Liver (tissue), 9 donors: ENCODE results near the gene MYO1C. TPM values are rescaled to one million over a fixed set of nuclear protein-coding genes. Genes with fewer than 3 reads are reported as not detected.

Experiments
- DNase-seq: peaks from one replicate; pipeline ENCODE4 v3.0.0-alpha.2; 2017; ENCODE audit warnings: low spot score
- H3K27ac ChIP-seq, 2 donors: one replicate each; pipeline ENCODE4 v1.7.0; 2013; ENCODE audit warnings: inconsistent platforms in 2 of 2, low read length in 2 of 2, control low read depth in 1 of 2, low read depth in 1 of 2, mild to moderate bottlenecking in 1 of 2
- H3K27me3 ChIP-seq, 4 donors: one replicate each; pipeline versions ENCODE4 v1.6.1 to v1.7.0; 2013; ENCODE audit warnings: low read length in 3 of 4, inconsistent platforms in 1 of 4, mild to moderate bottlenecking in 1 of 4, moderate library complexity in 1 of 4; ENCODE audit not compliant: control insufficient read depth in 4 of 4, insufficient read depth in 4 of 4
- H3K36me3 ChIP-seq, 4 donors: one replicate each; pipeline versions ENCODE4 v1.6.1 to v1.7.0; 2013; ENCODE audit warnings: low read length in 3 of 4, mild to moderate bottlenecking in 3 of 4, low read depth in 1 of 4, moderate library complexity in 1 of 4; ENCODE audit not compliant: control insufficient read depth in 4 of 4, insufficient read depth in 3 of 4
- H3K4me1 ChIP-seq, 4 donors: one replicate each; pipeline versions ENCODE4 v1.6.1 to v1.7.0; 2013; ENCODE audit warnings: low read length in 3 of 4, mild to moderate bottlenecking in 3 of 4, moderate library complexity in 1 of 4; ENCODE audit not compliant: control insufficient read depth in 4 of 4, insufficient read depth in 4 of 4
- H3K4me3 ChIP-seq, 3 donors: one replicate each; pipeline versions ENCODE4 v1.6.1 to v1.7.0; 2013; ENCODE audit warnings: low read length in 3 of 3, control low read depth in 1 of 3, low read depth in 1 of 3, mild to moderate bottlenecking in 1 of 3
- H3K9ac ChIP-seq, 2 donors: one replicate each; pipeline ENCODE4 v1.7.0; 2013; ENCODE audit warnings: low read length in 2 of 2, mild to moderate bottlenecking in 2 of 2, moderate library complexity in 2 of 2, control low read depth in 1 of 2, low read depth in 1 of 2
- H3K9me3 ChIP-seq, 4 donors: one replicate each; pipeline versions ENCODE4 v1.6.1 to v1.7.0; 2013; ENCODE audit warnings: low read length in 3 of 4; ENCODE audit not compliant: control insufficient read depth in 4 of 4
- EGR1 ChIP-seq, 2 donors: IDR thresholded peaks; 2 replicates each; pipeline ENCODE4 v1.6.1; 2016 to 2018; ENCODE audit warnings: antibody characterized with exemption in 2 of 2, low read depth in 2 of 2
- FOXA1 ChIP-seq: IDR thresholded peaks from 2 replicates; pipeline ENCODE4 v1.6.1; 2016; ENCODE audit warnings: antibody characterized with exemption
- FOXA2 ChIP-seq: IDR thresholded peaks from 2 replicates; pipeline ENCODE4 v1.6.1; 2016; ENCODE audit warnings: antibody characterized with exemption
- HNF4G ChIP-seq: IDR thresholded peaks from 2 replicates; pipeline ENCODE4 v1.6.1; 2016; ENCODE audit warnings: antibody characterized with exemption
- RXRA ChIP-seq, 2 donors: IDR thresholded peaks; 2 replicates each; pipeline ENCODE4 v1.6.1; 2017 to 2018; ENCODE audit warnings: antibody characterized with exemption in 2 of 2, mild to moderate bottlenecking in 1 of 2
- SP1 ChIP-seq: IDR thresholded peaks from 2 replicates; pipeline ENCODE4 v1.6.1; 2018; ENCODE audit warnings: antibody characterized with exemption, mild to moderate bottlenecking
- TAF1 ChIP-seq: conservative IDR thresholded peaks from 2 replicates; pipeline ENCODE4 v1.6.1; 2016; ENCODE audit warnings: antibody characterized with exemption, mild to moderate bottlenecking
- YY1 ChIP-seq: IDR thresholded peaks from 2 replicates; pipeline ENCODE4 v1.6.1; 2016; ENCODE audit warnings: antibody characterized with exemption, mild to moderate bottlenecking
- WGBS: extraction: QIAGEN DNeasy Blood & Tissue Kit; methylation state at CpG from one replicate; pipeline ENCODE4 v1.1.7; 2013; 5-methylcytosine and 5-hydroxymethylcytosine counted together
- polyA plus RNA-seq, 2 donors: library from polyadenylated mRNA; stranded (reverse) in 1 of 2; unstranded in 1 of 2; fragments of 200-250 nt in 1 of 2; fragments of >200 nt in 1 of 2; fragmentation: Nextera tagmentation in 1 of 2; extraction: Ambion mirVana in 1 of 2; gene quantifications; one replicate each; pipeline versions ENCODE4 v1.2.1 to v1.2.3, GENCODE V29; 2013 to 2015
- total RNA-seq, 2 donors: library from RNA; depleted of rRNA; stranded (reverse); fragments of >200 nt; gene quantifications; one replicate each; pipeline ENCODE4 v1.2.3, GENCODE V29; 2014
- TF ChIP-seq, protein P1 (sequence below): fragments of 150-350 bp; IDR thresholded peaks from 2 replicates; pipeline ENCODE4 v1.5.1; 2017; ENCODE audit warnings: improper control_type of control experiment, low read depth, low read length; ENCODE audit not compliant: missing input control
- TF ChIP-seq, protein P2 (sequence below): IDR thresholded peaks from 2 replicates; pipeline ENCODE4 v1.6.1; 2016; ENCODE audit warnings: antibody characterized with exemption
- donor health status: healthy.
- donor health status: healthy.
- donor health status: healthy.
- donor health status: healthy.
- donor health status: healthy.

MYO1C gene
- total and polyA plus RNA-seq, 4 donors: 20.3 to 61.7 (median 28.2) TPM

GRCh38 chr17:1414634-1415033, 77.9 kb downstream of the MYO1C start:
- Histone ChIP-seq H3K27me3 (no peaks in the 10 kb centered on the region), H3K9me3 (no peaks in the 10 kb centered on the region), H3K36me3 (no peaks in the 10 kb centered on the region), H3K9ac (no peak overlapping the region), H3K27ac (no peak overlapping the region), H3K4me1 (peaks cover 0 to 18% (median 10%) of the 10 kb centered on the region in 4 donors), H3K4me3 (no peak overlapping the region)
- no peak for DNase-seq
- TF ChIP-seq RXRA (IDR thresholded peaks at IDR 0.05): no peak
- TF ChIP-seq FOXA1: no peak
- TF ChIP-seq, protein P1, sequence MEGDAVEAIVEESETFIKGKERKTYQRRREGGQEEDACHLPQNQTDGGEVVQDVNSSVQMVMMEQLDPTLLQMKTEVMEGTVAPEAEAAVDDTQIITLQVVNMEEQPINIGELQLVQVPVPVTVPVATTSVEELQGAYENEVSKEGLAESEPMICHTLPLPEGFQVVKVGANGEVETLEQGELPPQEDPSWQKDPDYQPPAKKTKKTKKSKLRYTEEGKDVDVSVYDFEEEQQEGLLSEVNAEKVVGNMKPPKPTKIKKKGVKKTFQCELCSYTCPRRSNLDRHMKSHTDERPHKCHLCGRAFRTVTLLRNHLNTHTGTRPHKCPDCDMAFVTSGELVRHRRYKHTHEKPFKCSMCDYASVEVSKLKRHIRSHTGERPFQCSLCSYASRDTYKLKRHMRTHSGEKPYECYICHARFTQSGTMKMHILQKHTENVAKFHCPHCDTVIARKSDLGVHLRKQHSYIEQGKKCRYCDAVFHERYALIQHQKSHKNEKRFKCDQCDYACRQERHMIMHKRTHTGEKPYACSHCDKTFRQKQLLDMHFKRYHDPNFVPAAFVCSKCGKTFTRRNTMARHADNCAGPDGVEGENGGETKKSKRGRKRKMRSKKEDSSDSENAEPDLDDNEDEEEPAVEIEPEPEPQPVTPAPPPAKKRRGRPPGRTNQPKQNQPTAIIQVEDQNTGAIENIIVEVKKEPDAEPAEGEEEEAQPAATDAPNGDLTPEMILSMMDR: no peak
- TF ChIP-seq, protein P2, sequence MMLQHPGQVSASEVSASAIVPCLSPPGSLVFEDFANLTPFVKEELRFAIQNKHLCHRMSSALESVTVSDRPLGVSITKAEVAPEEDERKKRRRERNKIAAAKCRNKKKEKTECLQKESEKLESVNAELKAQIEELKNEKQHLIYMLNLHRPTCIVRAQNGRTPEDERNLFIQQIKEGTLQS: no peak
- no peak for TF ChIP-seq TAF1
- no peak for TF ChIP-seq YY1
- TF ChIP-seq SP1: no peak
- TF ChIP-seq FOXA2: no peak
- TF ChIP-seq HNF4G: no peak
- no peak for TF ChIP-seq EGR1 (IDR thresholded peaks at IDR 0.05; ENCODE audit: low read depth in 2 of 2)
- WGBS: 80% methylated on average over 10 of the region's 10 CpGs

Other genes with a start within 250 kb of the MYO1C start
- not detected for gene BHLHA9, start 222.2 kb downstream of the MYO1C start, total RNA-seq
- under 1 TPM in 1 of 2 donors, not detected in 1; 0.08 TPM for gene BHLHA9, start 222.2 kb downstream of the MYO1C start, polyA plus RNA-seq
- not detected for gene TRARG1, start 213.0 kb downstream of the MYO1C start, total RNA-seq
- under 1 TPM in 1 of 2 donors, not detected in 1; 0.01 TPM for gene TRARG1, start 213.0 kb downstream of the MYO1C start, polyA plus RNA-seq
- 100 to 1,000 TPM; 173 to 288 TPM for gene YWHAE, start 92.5 kb downstream of the MYO1C start, total RNA-seq
- 100 to 1,000 TPM; 177 to 226 TPM for gene YWHAE, start 92.5 kb downstream of the MYO1C start, polyA plus RNA-seq
- gene CRK, start 36.5 kb downstream of the MYO1C start, total RNA-seq: 10 to 100 TPM; 35.9 to 69.9 TPM
- 10 to 100 TPM; 29.5 to 33.7 TPM for gene CRK, start 36.5 kb downstream of the MYO1C start, polyA plus RNA-seq
- 10 to 100 TPM; 19.2 to 47.1 TPM for gene INPP5K, start 23.9 kb upstream of the MYO1C start, total RNA-seq
- gene INPP5K, start 23.9 kb upstream of the MYO1C start, polyA plus RNA-seq: 10 to 100 TPM in 1 of 2 donors, 1 to 10 TPM in 1; 9.9 to 12.5 TPM
- 10 to 100 TPM; 14.2 to 14.7 TPM for gene PITPNA, start 70.1 kb upstream of the MYO1C start, total RNA-seq
- 10 to 100 TPM in 1 of 2 donors, 1 to 10 TPM in 1; 7.4 to 21.3 TPM for gene PITPNA, start 70.1 kb upstream of the MYO1C start, polyA plus RNA-seq
- gene SLC43A2, start 136.1 kb upstream of the MYO1C start, total RNA-seq: 1 to 10 TPM; 4.8 to 7.9 TPM
- gene SLC43A2, start 136.1 kb upstream of the MYO1C start, polyA plus RNA-seq: 1 to 10 TPM in 1 of 2 donors, under 1 TPM in 1; 0.63 to 4.7 TPM
- 10 to 100 TPM; 10.9 to 11.9 TPM for gene SCARF1, start 153.0 kb upstream of the MYO1C start, total RNA-seq
- gene SCARF1, start 153.0 kb upstream of the MYO1C start, polyA plus RNA-seq: 1 to 10 TPM; 1.3 to 5.9 TPM
- 10 to 100 TPM; 26.5 to 47.4 TPM for gene RILP, start 157.2 kb upstream of the MYO1C start, total RNA-seq
- 10 to 100 TPM in 1 of 2 donors, 1 to 10 TPM in 1; 7.9 to 18.5 TPM for gene RILP, start 157.2 kb upstream of the MYO1C start, polyA plus RNA-seq
- gene PRPF8, start 192.2 kb upstream of the MYO1C start, total RNA-seq: 100 to 1,000 TPM; 103 to 110 TPM
- 10 to 100 TPM; 50.2 to 61.1 TPM for gene PRPF8, start 192.2 kb upstream of the MYO1C start, polyA plus RNA-seq
- gene TLCD2, start 217.7 kb upstream of the MYO1C start, total RNA-seq: 1 to 10 TPM; 1.2 to 7.3 TPM
- gene TLCD2, start 217.7 kb upstream of the MYO1C start, polyA plus RNA-seq: 1 to 10 TPM; 2.6 to 4.3 TPM
- gene WDR81, start 232.0 kb upstream of the MYO1C start, total RNA-seq: 10 to 100 TPM; 39.2 to 41.8 TPM
- gene WDR81, start 232.0 kb upstream of the MYO1C start, polyA plus RNA-seq: 10 to 100 TPM; 12.3 to 26.8 TPM